DMS153 (cell line): ENCODE results near the gene PPWD1.

ENCODE experiments used
- DNase-seq: peaks from one replicate; lab custom pipeline; 2025; lab: John Stamatoyannopoulos, UW

PPWD1 gene

DNA sequence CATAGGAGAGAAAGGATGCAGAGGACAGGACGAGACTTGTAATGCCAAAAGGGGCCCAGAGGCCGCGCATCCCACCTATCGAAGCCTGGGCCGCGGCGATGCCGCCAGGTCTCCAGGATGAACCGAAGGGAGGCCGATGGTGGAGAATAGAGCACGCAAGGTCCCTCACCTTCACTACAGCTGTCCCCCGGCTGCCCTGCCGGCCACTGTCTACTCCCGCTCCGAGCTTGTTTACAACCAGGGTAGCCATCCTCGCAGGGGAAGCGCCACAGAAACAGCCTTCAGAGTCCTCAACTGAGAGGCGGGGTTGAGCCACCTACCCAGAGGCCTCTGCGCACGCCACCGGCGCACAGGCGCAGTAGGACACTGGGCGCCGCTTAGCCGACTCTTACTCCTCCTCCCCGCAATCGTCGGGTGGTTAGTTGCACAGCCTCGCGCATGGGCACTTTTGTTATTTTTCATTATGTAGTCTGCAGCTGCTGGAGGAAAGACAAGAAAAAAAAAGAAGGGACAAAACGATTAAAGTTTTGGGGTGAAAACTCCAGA is 61.0 kb downstream of the PPWD1 start, which contains the start of gene TRIM23:
TSS of gene TRIM23 (minus strand) at position 309 of the 546 bp plus-strand sequence. CDS start at position 250, 59 bp downstream.
- peak; percentile 60 for DNase-seq

DNA sequence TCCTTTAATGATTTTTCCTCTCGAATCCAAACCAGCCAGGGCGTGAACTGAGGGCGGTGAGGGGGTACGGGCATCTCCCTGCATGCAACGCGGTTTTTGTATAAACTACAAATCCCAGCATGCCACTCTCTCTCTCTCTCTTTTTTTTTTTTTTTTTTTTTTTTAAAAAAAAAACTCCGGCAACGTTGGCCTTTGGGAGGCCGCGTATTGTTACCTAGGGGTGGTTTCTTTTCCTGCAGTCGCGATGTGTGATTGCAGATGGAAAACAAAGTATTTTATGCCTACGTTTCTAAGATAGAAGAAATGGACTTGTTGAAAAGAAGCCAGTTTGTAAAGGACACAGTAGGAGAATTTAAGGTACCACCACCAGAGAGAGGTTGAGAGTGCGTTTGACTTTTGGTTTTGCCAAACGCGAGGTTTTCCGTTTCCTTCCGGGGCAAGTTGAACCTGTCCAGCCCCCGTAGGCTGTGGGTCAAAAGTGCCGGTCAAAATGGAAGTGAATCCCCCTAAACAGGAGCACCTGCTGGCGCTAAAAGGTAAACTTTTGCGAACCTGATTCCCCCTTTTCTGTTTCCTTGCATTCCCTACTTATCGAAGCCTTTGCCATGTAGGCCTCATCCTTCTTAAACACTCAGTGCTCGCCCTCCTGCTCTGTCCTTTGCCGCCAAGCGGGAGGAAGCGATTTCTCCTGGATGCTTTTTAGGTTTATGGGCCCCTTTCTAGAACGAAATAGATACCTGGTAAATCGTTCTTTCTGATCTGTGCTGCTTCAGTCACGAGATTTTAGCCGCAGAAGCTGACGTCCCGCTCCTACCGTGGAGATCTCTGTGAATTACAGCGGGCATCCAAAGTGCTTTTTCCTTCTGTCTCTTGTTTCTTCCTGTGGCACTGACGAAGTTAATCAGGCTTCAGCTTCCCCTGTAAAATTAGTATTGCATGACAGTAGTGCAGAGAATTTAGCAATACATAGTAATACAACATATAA is 61.8 kb downstream of the PPWD1 start, which contains the start of the genes SHLD3 and TRAPPC13:
TSS of gene SHLD3 (plus strand) at position 457 of the 985 bp plus-strand sequence. CDS start 4,561 bp downstream, outside the sequence.
TSS of gene TRAPPC13 (plus strand) at position 457 of the 985 bp plus-strand sequence. CDS start at position 491, 34 bp downstream.
- DNase-seq, result peak; percentile 66

DNA sequence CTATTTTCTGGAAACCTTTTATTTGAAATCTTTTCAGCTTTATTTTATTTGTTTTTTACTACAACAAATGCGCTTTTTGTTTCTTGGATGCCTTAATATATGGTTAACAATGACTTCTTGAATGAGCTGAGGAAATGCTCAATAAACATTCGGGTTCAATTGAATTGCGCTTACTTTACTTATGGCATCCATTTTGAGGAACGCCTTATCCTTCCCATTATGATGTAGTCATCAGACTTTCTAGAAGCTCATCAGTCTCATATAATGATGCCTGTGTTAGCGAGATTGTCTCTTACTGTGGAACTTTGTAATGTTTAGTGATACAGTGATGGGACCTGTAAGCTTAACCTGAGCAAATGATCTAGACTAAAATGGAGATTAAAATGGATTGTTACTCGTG is 62.6 kb downstream of the PPWD1 start:
- DNase-seq, result no peak

DNA sequence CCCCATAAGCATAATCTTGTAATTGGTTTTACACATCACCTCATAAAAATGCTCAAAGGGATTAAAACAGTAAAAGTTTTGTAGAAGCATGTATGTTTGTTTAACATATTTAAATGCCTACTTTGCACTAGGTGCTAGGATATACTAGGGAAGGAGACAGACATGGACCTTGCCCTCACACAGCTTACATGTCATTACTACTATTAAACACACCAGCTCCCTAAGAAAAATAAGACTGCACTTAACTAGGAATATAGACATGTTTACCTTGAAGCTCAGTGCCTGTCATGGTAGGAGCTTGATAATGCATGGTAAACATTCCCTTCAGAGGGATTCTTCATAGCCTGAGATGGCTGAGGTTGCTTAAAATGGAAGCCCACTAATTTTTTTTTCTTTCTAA is 67.9 kb downstream of the PPWD1 start:
- DNase-seq, result no peak
